Cardiac muscle cell (in vitro differentiated cells and primary cell): ENCODE measurements around the gene TBC1D9. TPM values are rescaled to one million over a fixed set of nuclear protein-coding genes. Genes with fewer than 3 reads are reported as not detected.

Source experiments
- DNase-seq, 2 donors: peaks; one replicate each; pipeline versions ENCODE4 v3.0.0 to v3.0.0-alpha.2; 2010 to 2017; ENCODE audit warnings: low read depth in 1 of 2, low spot score in 1 of 2
- H3K27ac ChIP-seq: fragments of 200-600 bp; sonication (generic); 2 replicates; pipeline ENCODE4 v1.5.1; 2016
- H3K27me3 ChIP-seq: fragments of 200-600 bp; sonication (generic); 2 replicates; pipeline ENCODE4 v1.6.0; 2016; ENCODE audit warnings: control low read depth
- H3K36me3 ChIP-seq: fragments of 200-600 bp; sonication (generic); 2 replicates; pipeline ENCODE4 v1.5.1; 2016; ENCODE audit warnings: control low read depth
- H3K4me1 ChIP-seq: fragments of 200-600 bp; sonication (generic); 2 replicates; pipeline ENCODE4 v1.8.1; 2017; ENCODE audit warnings: low read depth, mild to moderate bottlenecking, mixed run types
- H3K4me3 ChIP-seq: fragments of 200-600 bp; sonication (generic); 2 replicates; pipeline ENCODE4 v1.5.1; 2016; ENCODE audit warnings: mild to moderate bottlenecking
- H3K9me3 ChIP-seq: fragments of 200-600 bp; sonication (generic); 2 replicates; pipeline ENCODE4 v1.5.1; 2017; ENCODE audit warnings: low read depth, mild to moderate bottlenecking, control low read depth
- CTCF ChIP-seq: IDR thresholded peaks from 2 replicates; pipeline ENCODE4 v1.5.1; 2012; ENCODE audit warnings: low read depth, mild to moderate bottlenecking, low read length
- polyA plus RNA-seq: library from polyadenylated mRNA; unstranded; fragments of >200 nt; fragmentation: Nextera tagmentation; extraction: Ambion mirVana; gene quantifications from 2 replicates; pipeline ENCODE4 v1.2.1, GENCODE V29; 2016
- total RNA-seq: library from RNA; depleted of rRNA; stranded (reverse); fragments of >200 nt; gene quantifications from 2 replicates; pipeline ENCODE4 v1.2.3, GENCODE V29; 2016

TBC1D9 gene
- total and polyA plus RNA-seq, 2 experiments from 2014 or later: 3.4 to 5.2 TPM

GRCh38 chr4:140672416-140672815 is 83.8 kb downstream of the TBC1D9 start:
- peaks cover 7% of the 10 kb centered on the region for H3K36me3 ChIP-seq
- no peaks in the 10 kb centered on the region for H3K9me3 ChIP-seq
- no peaks in the 10 kb centered on the region for H3K27me3 ChIP-seq
- no peak overlapping the region for H3K27ac ChIP-seq
- TF ChIP-seq CTCF: no peak
- peak in 1 of 2 donors; percentile 11 for DNase-seq
- no peak overlapping the region for H3K4me3 ChIP-seq
- no peaks in the 10 kb centered on the region for H3K4me1 ChIP-seq

- no peak for TF ChIP-seq CTCF
- Histone ChIP-seq H3K27ac (no peak overlapping the region), H3K27me3 (no peaks in the 10 kb centered on the region), H3K4me3 (no peak overlapping the region), H3K9me3 (no peaks in the 10 kb centered on the region), H3K36me3 (peaks cover 7% of the 10 kb centered on the region), H3K4me1 (no peaks in the 10 kb centered on the region)
- no peak for DNase-seq
Observed at GRCh38 chr4:140668111-140668510, 88.1 kb downstream of the TBC1D9 start.

- Histone ChIP-seq H3K4me3 (no peak overlapping the region), H3K27ac (no peak overlapping the region), H3K9me3 (no peaks in the 10 kb centered on the region), H3K4me1 (no peaks in the 10 kb centered on the region), H3K27me3 (no peaks in the 10 kb centered on the region), H3K36me3 (peaks cover 7% of the 10 kb centered on the region)
- no peak for TF ChIP-seq CTCF
- no peak for DNase-seq
Observed at GRCh38 chr4:140666889-140667614, 89.1 kb downstream of the TBC1D9 start.

- DNase-seq: peak in 1 of 2 donors; percentile 27
- Histone ChIP-seq H3K27ac (no peak overlapping the region), H3K9me3 (no peaks in the 10 kb centered on the region), H3K27me3 (no peaks in the 10 kb centered on the region), H3K36me3 (peaks cover 6% of the 10 kb centered on the region), H3K4me3 (no peak overlapping the region), H3K4me1 (no peaks in the 10 kb centered on the region)
- no peak for TF ChIP-seq CTCF
Observed at GRCh38 chr4:140662082-140662869, 93.9 kb downstream of the TBC1D9 start.

GRCh38 chr4:140661550-140661949 is 94.6 kb downstream of the TBC1D9 start:
- no peak for DNase-seq
- no peak for TF ChIP-seq CTCF
- no peak overlapping the region for H3K27ac ChIP-seq
- no peak overlapping the region for H3K4me3 ChIP-seq
- H3K36me3 ChIP-seq: peaks cover 6% of the 10 kb centered on the region
- H3K4me1 ChIP-seq: no peaks in the 10 kb centered on the region
- no peaks in the 10 kb centered on the region for H3K9me3 ChIP-seq
- no peaks in the 10 kb centered on the region for H3K27me3 ChIP-seq
